HG03571 (cell line): ENCODE measurements around the gene BLOC1S1.

Source experiments
- ATAC-seq: cut with Tn5 transposase; IDR thresholded peaks from one replicate; pipeline ENCODE4 v1.9.1; 2021; ENCODE audit not compliant: unreplicated experiment

The BLOC1S1 gene

DNA sequence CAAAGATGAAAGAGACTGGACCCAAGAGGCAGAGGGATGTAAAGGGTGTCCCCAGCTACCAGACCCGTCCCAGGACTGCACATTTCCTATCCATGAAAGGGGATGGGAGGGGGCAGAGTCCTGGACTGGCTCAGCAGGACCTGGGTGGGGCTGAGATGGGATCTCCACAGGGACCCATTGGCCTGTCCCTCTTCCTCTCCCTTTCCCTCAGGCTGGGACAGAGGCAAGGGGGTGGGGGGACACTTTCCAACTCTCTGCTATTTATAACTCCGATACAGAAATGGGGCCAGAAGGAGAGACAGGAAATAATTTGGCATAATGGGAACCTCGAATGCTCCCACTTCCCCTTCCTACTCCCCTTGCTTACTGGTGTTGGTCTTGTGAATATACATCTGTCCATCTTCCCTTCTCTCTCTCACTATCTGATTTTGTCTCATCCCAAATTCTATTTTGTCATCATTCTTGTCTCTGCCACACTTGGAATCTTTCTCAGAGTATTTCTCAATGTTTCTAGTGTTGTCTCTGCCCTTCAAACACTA, 7.1 kb upstream of the BLOC1S1 start:
- no peak for ATAC-seq

DNA sequence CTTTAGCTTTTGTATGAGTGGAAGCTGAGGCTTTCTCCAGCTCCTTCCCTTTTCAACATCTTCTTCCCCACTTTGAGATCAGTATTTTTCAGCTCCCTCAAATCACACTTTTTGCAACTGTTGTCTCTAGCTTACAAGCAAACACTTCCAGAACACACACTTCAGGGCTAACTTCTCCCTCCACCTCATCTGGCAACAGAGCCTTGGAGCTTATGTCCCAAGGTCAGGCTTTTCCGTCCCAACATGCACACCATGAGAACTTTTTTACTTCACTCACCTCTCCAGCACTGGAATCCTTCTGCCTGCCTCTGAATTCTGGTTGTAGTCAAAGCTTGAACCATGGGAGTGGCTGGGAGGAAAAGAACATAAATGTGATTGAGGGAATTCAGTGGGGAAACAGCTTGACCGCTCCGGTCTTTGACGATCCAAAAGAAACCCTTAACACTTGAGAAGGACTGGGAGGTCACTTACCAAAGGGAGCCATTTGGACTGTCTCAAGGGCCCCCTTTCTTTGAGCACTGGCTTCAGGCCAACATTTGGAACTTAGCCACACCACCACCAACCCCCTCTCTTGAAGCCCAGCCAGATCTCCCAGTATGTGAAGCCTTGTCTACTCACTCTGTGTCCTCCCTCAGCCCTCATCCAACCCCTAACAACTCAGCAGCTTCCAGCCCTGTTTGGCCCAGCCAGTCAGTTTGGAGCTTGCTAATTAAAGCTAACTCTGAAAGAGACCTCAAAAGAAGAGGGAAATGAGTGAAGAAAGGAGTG, 3.9 kb upstream of the BLOC1S1 start:
- ATAC-seq = no peak

DNA sequence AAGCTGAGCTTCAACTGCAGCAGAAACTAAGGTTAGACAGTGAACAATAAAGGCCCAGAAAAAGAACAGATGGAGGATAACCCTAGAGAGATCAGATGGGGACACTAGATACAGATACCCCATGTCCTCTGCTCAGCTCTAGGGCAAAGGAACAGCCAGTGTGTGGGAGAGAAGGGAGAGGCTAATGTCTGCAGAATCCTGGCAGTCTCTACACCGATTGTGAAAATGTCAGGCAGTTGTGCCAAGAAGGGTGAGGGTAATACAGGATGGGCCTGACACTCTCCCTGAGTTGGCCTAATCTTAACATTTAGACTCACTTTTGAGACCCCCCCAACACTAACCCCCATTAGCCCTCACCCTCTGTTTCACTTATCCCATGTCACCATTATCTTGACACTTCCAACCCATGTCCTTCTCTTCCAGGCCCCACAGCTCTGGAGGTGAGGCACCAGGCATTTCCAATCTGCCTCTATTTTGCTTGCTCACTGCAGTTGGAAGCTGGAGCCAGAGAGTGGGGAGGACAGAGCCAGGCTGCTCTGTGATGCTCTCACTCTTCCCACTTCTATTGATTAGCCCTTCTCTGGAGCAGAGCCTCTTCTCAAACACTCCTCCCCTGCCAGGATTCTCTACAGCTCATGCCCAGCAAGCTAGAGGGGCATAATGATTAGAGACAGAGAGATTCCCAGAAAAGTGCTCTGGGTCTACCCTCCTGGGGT, 3.0 kb upstream of the BLOC1S1 start:
- no peak for ATAC-seq

DNA sequence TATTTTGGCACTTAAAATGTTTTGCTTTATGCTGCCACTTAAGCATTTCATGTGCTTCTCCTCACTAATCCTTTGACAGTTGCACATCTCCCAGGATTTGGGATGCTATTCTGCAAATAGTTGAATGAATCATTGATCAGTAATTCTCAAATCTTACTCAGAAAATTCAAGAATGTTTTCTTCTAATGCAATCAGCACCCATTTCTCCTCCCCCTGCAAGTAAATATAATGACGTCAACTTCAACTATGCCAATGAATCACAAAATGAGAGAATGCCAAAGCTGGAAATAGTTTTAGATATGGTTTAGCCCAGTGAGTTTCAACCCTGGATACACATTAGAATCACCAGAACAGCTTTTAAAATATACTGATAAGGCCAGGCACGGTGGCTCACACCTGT, 2.1 kb upstream of the BLOC1S1 start:
- ATAC-seq = no peak

DNA sequence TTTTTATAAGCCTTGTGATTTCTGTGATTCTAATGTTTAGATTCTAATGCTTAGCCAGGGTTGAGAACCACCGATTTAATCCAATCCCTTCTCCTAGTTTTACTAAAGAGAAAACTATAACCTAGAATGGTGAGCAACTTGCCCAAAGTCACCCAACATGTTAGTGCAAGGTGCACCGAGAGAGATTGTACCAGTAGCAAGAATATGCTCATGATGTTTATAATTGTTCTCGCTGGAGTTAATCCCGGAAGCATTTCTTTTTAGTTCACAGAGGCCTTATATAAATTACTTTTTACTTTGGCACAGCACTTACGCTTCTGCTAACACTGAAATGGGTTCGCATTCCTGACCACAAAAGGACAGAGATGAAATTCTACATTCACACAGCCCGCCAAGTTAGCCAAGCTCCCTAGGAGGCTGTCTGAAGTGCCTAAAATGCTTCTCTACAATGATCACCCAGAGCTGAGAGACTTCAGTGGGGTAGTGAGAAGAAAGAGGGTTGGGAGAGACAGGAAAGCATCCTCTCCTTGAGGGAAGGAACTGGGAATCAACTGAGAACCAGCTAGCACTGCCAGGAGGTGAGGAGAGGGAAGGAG, 579 bp upstream of the BLOC1S1 start:
- no peak for ATAC-seq

DNA sequence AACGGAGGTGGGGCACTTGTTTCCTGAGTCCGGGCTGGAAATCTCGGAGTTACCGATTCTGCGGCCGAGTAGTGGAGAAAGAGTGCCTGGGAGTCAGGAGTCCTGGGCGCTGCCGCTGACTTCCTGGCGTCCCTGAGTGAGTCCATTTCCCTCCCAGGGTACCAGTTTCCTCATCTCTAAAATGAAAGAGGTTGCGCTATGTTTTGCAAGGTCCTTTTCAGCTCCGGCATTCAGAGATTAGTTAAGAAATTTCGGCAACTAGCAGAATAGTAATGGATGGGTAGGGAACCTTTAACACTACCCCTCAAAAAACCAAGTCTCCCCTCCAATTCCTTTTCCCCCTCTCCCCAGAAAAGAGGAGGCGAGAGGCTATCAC, 724 bp downstream of the BLOC1S1 start:
- ATAC-seq = peak; percentile 33

DNA sequence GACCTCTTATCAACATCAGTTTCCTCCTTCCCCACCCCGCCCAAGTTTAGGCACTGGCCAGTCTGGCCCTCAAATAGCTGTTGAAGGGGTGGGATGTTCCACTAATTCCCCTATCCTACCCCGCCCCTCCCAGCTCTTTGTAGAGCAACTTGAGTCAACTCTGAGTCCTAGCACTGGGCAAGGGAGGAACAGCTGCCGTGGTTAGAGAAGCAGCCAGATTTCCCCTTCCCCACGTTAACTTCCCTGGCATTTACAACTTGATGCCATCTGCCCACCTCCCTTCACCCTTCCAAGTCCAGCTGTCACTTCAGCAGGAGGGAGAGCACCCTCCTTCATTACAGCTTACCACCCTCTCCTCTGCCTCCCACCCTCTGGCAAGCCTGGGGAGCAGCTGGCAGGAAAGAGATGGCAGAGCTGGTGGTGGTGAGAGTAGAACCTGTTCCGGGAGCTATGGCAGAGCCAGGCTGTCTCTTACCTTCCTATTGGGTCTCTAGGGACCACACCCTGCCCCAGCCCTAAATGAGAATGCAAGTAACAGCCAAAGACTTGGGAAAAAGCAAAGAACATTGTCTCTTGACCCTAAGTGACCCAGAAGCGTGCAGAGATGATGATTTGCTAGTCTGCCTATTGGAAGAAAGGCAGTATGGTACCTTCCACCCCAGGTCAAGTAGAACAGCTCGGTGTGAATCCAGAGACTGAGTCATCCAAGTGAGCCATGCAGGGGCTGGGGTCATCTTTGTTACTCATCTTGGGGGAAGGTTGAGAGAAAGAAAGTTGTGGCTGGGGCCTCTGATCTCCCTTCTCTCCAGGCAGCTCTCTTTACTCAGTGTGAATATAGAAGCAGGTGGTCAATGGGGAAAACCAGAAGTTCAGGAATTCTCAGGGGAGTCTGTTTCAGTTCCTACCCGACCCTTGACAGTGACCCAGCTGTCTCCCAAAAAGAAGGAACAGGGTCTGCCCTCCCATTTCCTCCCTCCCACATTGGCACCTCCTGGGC, 1.5 kb downstream of the BLOC1S1 start:
- no peak for ATAC-seq

DNA sequence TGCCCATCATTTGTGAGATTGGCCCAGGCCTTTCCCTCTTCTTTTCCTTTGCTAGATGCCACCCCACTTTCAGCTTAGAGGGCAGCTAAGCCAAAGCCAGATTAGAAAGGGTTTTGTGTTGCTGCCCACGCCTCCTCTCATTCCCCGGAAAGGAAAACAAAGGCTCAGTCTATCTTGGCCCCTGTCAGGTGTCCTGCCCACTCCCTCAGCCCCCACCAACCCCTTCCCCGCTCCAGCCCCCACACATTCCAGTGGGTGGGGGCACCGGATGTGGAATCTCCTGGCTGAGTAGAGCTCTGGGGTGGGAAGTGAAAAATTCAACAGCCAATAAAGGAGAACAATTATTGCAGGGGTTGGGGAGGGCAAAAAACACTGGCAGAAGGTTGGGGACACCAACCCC, 2.2 kb downstream of the BLOC1S1 start:
- no peak for ATAC-seq

DNA sequence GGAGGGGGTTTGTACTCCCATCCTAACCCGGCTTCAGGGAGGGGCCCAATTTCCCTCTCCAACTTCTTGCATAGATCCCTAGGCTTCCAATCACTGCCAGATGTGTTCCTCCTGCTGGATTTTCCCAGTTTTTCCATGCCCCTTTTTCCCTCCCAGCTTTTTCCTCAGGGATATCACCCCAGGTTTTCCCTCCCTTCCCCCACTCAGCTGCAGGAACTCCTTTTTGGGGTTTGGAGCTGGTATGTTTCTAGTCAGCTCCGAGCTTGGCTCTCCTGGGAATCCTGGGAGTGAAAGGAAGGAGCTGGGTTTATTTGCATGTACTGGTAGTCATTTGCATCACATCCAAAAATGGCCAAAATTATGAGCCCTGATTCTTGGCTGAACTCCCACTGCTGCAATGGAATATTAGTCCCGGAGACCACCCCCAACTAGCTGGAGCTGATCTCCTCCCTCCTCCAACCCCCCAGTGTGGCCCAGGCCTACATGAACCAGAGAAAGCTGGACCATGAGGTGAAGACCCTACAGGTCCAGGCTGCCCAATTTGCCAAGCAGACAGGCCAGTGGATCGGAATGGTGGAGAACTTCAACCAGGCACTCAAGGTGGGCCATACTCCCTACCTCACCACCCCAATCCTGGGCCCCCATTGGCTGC, 2.9 kb downstream of the BLOC1S1 start:
- no peak for ATAC-seq

DNA sequence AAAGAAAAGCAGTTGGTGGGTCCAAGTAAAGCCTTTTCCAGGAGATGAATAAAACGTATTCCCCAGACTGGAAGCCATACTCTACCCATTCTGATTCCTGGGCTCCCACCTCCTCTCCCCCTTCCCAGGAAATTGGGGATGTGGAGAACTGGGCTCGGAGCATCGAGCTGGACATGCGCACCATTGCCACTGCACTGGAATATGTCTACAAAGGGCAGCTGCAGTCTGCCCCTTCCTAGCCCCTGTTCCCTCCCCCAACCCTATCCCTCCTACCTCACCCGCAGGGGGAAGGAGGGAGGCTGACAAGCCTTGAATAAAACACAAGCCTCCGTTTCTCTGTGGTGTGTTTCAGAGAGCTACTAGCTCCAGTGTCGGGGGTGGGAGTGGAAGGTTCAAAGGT, 3.5 kb downstream of the BLOC1S1 start:
- ATAC-seq = no peak

DNA sequence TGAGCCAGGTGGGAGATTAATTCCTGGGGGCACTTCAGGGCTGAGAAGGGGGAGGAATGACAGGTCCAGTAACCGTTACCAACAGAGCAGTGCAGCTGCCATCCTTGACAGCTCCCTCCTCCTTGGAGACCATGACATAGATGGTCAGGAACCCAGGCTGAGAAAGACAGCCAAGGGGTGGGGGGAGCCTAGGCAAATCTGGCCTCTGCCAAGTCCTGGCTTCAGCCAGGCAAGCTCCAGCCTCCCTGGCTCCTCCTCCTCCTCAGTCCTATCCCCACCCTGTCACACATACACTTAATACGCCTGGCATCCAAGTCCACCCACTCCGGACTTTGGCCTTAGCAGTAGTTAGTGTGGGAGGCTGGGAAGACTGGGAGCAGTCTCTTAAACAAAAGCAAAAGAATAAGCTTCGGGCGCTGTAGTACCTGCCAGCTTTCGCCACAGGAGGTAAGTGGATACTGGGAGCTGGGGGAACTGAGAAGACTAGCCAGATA, 4.3 kb downstream of the BLOC1S1 start, which contains the start of gene RDH5:
Gene RDH5 (plus strand): TSS at position 323 of the 494 bp plus-strand sequence. CDS start 792 bp downstream, outside the sequence.
- ATAC-seq = no peak

DNA sequence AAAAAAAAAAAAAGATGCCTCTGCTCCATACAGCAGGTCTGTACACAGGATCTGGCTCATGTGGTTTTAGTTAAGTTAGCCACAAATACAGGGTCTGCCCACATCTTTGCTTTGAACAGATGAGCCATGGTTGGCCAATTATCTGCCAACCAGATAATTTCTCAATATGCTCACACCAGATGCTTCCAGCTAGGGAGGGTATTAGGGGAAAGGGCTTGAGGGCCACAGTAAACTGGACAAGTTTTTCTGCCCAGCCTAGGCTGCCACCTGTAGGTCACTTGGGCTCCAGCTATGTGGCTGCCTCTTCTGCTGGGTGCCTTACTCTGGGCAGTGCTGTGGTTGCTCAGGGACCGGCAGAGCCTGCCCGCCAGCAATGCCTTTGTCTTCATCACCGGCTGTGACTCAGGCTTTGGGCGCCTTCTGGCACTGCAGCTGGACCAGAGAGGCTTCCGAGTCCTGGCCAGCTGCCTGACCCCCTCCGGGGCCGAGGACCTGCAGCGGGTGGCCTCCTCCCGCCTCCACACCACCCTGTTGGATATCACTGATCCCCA, 5.1 kb downstream of the BLOC1S1 start:
- no peak for ATAC-seq

DNA sequence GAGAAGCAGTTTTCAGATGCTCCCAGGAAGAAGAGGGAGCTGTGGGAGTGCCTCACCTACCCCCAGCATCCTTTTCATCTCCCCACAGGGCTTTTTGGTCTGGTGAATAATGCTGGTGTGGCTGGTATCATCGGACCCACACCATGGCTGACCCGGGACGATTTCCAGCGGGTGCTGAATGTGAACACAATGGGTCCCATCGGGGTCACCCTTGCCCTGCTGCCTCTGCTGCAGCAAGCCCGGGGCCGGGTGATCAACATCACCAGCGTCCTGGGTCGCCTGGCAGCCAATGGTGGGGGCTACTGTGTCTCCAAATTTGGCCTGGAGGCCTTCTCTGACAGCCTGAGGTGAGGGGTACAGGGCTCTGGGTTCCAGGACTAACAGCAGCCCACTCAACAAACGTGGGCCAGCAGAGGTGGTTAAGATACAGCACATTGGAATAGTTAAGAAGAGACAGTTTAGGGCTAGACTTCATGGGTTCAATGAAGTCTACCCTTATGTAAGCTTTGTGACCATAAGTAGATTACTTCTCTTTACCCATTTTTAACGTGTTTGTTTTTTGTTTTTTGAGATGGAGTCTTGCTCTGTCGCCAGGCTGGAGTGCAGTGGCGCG, 5.9 kb downstream of the BLOC1S1 start:
- ATAC-seq = no peak

DNA sequence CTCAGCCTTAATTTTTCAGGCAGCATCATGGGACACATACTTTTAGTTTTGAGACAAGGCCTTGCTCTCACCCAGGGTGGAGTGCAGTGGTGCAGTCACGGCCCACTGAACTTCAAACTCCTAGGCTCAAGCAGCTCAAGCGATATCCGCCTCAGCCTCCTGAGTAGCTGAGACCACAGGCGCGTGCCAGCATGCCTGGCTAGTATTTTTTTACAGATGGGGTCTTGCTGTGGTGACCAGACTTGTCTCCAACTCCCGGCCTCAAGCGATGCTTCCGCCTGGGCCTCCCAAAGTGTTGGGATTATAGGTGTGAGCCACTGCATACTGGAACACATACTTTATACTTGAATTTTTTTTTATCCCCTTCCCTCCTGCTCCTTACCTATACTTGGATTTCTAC, 7.1 kb downstream of the BLOC1S1 start:
- no peak for ATAC-seq

DNA sequence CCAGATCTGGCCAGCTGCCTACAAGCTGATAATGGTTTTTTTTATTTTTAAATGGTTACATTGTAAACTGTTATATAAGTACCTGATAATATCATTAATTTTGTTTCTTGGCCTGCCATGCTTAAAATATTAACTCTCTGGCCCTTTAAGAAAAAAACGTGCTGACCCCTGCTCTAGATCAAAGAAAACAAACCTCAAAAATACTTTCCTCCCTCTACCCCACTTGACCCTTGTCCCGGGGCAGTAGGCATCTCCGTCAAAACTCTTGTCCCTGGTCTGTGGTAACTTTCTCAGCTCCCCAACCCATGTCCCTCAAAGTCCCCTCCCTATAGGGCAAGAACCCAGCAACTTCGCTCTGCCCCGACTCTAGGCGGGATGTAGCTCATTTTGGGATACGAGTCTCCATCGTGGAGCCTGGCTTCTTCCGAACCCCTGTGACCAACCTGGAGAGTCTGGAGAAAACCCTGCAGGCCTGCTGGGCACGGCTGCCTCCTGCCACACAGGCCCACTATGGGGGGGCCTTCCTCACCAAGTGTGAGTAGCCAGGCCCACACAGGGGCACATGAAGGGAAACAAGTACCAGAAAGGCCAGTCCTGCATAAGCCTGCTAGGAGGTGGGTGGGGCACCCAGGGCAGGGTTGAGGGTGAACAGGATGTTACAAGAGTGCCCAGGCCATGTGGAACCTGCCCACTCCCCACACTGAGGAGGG, 7.8 kb downstream of the BLOC1S1 start:
- no peak for ATAC-seq

DNA sequence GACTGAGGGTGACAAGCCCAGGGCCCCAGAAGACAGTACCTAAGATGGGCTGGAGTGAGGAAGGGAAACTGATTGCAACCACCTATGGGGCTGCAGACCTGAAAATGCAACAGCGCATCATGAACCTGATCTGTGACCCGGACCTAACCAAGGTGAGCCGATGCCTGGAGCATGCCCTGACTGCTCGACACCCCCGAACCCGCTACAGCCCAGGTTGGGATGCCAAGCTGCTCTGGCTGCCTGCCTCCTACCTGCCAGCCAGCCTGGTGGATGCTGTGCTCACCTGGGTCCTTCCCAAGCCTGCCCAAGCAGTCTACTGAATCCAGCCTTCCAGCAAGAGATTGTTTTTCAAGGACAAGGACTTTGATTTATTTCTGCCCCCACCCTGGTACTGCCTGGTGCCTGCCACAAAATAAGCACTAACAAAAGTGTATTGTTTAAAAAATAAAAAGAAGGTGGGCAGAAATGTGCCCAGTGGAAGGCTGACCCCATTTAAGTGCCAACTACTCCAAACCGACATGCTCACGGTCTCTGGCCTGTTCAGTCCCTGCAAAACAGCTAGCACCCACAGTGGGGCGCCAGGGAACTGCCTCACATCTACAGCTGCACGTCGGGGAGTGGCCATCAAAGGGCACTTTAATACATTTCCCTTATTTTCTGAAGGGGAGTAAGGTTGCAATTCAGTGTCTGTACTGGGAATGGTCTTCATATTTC, 8.5 kb downstream of the BLOC1S1 start:
- no peak for ATAC-seq

DNA sequence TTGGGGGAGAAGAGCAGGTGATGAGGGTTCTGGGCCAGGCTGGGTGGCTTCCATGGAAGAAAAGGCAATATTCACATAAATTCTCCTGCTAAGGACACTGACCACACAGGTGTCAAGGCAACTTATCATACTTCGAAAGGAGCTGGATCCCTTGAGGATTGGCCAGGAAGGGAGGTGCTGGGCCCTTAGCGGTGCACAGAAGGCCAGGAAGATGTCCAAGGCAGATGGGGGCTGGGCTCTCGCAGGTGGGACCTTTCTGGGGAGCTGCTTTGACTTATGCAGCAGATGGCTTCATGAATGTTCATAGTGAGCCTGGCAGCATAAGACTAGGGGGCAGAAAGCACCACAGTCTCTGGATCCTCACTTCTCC, 9.1 kb downstream of the BLOC1S1 start:
- ATAC-seq = no peak

DNA sequence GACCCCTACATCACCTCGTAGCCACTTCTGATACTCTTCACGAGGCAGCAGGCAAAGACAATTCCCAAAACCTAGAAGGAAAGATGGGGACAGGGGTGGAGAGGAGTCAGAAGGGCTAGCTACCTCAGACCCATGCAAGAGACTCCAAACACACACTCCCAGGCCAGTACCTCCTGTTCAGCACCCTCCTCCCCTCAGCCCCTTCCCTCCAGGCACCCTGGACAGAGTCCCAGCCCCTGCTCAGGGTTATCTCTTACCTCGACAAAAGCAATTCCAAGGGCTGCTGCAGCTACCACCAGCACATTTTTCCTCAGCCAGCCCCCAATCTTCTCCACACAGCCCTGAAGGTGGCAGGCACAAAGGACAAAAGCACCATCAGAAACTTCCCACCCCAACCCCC, 9.7 kb downstream of the BLOC1S1 start:
- ATAC-seq = no peak
